ENCODE data around the gene SCAMP2.

SCAMP2 gene

DNA sequence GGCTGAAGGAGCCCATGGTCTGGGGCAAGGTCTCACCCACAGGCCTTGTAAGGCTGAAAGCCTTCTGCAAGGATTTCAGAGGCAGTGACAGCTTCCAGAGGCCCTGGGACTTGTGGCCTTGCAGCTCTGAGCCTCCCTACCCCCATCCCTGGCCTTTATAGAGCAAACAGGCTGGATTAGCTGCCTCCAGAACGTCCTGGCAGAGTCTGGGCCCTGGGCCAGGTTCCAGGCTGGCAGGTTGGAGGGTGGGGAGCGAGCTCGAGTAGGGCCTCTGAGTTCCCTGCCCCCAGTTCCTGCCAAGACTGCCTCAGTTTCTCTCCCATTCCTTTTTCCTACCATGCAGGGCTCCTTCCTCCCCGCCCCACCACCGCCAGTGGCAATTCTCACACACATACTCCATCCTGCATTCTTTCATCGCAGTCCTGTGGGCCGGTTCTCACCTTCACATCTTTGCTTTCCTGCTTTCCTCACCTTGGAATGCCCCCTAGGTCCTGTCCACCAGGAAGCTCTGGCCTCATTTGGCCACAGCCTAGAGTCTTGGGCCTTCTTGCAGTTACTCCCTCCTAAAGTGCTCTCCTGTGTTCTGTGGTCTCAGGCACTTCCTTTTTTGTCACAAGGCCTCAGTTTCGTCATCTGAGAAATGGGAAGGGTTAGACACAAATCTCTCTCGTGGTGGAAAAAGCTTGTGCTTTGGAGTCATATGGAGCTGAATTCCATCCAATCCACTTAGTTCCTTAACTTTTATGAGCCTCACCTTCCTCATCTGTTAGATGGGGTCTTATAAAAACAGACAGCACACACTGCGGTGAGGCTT lies 57.8 kb downstream of the SCAMP2 start:
- no peak for DNase-seq

DNA sequence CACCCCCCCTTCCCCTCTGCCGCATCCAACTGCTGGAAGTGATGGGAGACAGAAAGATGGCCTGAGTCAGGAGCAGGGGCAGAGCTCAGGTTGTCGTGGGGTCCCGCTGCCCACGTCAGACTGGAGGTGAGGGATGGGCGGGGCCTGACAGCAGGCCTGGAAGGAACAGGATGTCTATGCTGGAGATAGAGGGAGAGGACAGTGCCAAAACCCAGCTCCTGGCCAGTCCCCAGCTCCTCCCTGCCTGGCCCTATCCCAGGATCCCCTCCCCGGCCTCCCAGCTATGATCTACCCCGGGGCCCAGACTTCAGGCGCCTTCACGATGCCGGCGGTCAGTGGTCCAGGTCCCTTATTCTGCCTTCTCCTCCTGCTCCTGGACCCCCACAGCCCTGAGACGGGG lies 60.6 kb downstream of the SCAMP2 start, which contains the start of gene LMAN1L:
LMAN1L (plus strand) TSS at position 303 of the 400 bp plus-strand sequence; CDS start at position 323, 20 bp downstream.
- DNase-seq = no peak

DNA sequence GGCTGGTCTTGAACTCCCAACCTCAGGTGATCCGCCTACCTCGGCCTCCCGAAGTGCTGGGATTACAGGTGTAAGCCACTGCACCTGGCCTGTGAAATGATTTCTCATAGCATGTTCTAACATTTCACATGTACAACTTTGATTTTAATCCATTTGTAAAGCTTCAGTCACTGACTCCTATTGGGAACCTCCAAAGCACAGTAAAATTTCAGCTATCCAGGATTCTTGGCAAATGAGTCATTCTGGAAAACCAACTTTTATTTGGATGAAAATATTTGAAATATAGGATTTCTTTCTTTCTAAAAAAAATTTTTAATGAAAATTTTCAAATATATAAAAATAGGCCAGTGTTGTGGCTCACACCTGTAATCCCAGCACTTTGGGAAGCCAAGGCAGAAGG lies 63.2 kb downstream of the SCAMP2 start:
- DNase-seq = no peak

DNA sequence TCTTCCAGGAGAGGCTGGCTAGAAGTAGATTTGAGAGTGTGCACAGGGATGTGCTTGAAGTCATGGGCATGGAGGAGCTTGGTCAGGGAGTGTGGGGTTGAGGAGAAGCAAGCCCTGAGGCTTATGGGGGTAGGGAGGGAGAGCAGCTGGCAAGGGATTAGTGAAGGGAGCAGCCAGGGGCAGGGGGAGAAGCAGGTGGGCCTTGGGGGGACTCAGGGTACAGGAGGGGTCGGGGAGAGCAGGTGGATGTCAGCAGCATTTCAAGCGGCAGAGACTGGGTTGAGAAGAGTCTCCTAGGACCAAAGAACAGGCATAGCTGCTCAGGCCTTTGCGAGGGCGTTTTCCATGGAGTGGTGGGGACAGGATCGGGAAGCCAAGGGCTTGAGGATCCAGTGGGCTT lies 63.9 kb downstream of the SCAMP2 start:
- DNase-seq = no peak

DNA sequence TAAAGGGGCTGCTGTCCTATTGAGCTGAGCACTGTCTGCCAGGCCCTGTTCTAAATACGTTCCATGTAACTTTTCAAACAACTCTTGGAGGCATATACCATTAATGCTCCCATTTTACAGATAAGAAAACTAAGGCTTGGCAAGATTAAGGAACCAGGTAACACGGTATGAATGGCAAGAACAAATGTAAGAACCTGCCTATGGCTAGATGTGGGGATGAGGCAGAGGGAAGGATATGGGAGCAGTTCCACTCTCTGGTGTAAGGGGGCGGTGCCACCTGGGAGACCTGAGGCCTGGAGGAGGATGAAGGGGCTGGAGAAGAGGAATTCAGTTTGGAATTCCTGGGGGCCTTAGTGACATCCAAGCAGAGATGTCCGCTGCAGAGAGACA lies 64.3 kb downstream of the SCAMP2 start:
- no peak for DNase-seq

DNA sequence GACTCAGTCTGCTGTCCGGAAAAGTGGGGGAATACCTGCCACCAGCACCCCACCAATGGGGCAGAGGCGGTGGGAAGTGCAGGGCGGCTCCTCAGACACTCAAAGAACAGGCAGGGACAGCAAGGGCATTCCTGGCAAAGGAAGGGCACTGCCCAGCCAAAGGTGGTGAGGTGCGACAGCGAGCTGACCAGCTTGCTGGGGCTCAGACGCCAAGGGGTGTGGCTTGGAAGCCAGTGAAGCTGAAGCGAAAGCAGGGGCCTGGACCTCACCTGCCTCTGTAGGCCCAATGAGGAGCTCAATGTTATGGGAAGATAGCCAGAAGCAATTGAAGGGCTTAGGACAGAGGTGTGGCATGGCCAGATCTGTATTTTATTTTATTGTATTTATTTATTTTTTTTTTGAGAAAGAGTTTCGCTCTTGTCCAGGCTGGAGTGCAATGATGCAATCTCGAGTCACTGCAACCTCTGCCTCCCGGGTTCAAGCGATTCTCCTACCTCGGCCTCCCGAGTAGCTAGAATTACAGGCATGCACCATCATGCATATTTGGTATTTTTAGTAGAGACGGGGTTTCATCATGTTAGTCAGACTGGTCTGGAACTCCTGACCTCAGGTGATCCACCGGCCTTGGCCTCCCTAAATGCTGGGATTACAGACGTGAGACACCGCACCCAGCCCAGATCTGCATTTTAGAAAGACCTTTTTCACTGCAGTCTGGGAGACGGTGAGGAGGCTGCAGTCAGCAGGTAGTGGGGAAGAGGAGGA lies 64.9 kb downstream of the SCAMP2 start:
- DNase-seq = no peak

DNA sequence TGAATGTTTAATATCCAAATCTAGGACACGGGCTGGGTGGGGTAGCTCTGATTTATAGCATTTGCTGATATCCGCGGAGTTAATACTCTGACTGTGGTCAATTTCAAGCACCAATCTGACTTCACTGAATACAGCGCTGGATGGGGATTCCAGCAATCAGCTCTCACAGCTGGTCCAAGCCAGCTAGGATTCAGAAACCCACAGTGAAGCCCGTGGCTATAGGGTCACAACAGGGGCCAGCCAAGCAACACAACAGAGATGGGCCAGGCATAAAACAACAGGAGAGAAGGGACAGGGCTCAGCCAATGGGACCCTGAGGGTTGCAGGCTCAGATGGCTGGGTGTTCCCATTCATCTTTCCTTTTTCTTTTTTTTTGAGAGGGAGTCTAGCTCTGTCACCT lies 65.9 kb downstream of the SCAMP2 start:
- DNase-seq = no peak

DNA sequence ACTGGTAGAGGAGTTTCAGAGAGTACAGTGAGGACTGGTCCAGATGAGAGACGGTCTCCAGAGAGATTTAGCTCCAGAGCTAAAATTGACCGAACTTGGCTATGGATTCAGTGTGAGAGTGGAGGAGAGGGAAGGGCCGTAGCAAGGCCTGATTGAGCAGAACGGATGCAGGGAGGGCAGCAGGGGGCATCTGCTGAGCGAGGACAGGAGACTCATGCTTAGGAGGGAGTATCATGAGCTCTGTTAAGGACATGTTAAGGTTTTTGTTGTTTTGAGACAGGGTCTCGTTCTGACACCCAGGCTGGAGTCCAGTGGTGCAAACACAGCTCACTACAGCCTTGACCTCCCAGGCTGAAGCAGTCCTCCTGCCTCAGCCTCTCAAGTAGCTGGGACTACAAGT lies 68.2 kb downstream of the SCAMP2 start:
- DNase-seq = no peak

DNA sequence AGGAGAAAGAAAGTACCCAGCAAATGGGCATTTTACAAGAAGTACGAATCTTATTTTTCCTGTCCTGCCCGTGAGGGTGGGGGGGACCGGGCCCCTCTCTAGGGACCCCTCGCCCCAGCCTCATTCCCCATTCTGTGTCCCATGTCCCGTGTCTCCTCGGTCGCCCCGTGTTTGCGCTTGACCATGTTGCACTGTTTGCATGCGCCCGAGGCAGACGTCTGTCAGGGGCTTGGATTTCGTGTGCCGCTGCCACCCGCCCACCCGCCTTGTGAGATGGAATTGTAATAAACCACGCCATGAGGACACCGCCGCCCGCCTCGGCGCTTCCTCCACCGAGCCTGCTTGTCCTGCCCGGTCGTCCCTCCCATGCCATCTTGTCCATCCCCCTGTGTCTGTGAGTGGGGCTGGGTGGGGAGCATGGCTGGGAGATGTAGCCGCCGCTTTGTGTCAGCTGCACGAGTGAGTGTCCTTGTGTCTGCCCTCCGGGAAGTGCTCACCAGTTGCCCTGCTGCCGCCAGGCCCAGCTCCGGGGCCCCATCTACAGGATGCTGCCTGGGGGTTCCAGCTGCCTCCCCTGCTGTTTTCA lies 70.2 kb downstream of the SCAMP2 start:
- DNase-seq = no peak

DNA sequence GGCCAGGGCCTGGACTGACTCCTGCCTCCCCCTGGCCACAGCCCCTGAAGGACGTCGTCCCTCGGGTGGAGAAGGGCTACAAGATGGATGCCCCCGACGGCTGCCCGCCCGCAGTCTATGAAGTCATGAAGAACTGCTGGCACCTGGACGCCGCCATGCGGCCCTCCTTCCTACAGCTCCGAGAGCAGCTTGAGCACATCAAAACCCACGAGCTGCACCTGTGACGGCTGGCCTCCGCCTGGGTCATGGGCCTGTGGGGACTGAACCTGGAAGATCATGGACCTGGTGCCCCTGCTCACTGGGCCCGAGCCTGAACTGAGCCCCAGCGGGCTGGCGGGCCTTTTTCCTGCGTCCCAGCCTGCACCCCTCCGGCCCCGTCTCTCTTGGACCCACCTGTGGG lies 70.9 kb downstream of the SCAMP2 start:
- no peak for DNase-seq

DNA sequence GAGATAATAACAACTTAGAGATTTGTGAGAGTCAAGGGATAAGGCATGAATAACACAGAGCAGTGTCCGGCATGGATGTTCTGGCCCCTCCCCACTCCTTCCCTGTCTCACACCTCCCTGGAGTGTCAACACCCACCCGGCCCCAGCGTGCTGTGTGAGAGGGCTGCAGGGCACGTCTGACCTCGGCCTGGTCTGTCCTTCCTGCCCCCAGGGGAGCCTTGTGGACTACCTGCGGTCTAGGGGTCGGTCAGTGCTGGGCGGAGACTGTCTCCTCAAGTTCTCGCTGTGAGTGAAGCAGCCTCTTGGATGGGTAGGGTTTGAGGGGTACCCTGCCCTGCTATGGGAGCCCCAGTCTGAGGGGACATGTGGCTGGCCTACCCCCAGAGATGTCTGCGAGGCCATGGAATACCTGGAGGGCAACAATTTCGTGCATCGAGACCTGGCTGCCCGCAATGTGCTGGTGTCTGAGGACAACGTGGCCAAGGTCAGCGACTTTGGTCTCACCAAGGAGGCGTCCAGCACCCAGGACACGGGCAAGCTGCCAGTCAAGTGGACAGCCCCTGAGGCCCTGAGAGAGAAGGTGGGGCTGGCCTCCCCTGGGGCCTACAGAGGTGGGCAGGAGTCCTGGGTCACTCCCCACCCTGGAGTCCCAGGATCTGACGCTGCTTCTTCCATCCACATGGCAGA lies 71.7 kb downstream of the SCAMP2 start:
- no peak for DNase-seq

DNA sequence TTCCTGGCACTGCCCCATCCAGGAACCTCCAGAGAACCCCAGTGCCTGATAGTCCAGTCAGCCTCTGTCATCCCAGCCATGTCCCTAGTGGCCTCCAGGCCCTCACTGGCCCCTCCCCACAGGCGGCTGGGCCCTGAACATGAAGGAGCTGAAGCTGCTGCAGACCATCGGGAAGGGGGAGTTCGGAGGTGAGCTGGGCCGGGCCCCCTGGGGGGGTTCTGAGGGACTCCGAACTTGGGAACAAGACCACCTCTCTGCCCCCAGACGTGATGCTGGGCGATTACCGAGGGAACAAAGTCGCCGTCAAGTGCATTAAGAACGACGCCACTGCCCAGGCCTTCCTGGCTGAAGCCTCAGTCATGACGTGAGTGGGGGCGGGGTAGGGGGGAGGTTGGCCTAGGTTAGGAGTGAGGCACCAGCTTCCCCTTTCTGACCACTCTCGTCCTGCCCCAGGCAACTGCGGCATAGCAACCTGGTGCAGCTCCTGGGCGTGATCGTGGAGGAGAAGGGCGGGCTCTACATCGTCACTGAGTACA lies 72.5 kb downstream of the SCAMP2 start:
- DNase-seq = no peak

DNA sequence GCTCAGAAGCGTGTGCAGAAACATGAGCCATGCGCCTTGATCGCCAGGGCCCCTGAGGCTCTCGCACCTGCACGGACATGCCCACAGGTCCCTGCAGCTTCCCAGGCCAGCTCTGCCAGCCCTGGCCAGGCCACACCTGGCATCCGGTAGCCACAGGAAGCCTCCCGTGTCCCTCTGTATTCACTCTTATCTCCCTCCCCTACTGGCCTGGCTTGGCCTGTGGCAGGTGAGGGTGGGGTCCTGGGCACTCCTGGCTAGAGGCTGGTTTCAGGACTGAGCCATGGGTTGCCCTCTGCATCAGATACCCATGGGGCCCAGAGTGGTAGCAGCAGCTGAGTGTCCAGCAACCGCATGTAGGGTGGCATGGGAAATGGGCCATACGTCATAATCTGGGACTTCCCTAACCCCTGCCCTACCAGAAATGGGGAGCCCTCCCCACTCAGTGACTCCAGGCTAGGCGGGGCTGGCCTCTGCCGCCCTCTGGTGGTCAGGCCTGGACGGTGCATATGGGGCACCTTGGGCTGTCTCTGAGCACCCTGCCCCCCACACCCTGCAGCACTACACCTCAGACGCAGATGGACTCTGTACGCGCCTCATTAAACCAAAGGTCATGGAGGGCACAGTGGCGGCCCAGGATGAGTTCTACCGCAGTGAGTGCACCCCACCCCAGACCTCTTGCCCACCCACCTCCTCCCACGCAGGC lies 73.2 kb downstream of the SCAMP2 start:
- no peak for DNase-seq

DNA sequence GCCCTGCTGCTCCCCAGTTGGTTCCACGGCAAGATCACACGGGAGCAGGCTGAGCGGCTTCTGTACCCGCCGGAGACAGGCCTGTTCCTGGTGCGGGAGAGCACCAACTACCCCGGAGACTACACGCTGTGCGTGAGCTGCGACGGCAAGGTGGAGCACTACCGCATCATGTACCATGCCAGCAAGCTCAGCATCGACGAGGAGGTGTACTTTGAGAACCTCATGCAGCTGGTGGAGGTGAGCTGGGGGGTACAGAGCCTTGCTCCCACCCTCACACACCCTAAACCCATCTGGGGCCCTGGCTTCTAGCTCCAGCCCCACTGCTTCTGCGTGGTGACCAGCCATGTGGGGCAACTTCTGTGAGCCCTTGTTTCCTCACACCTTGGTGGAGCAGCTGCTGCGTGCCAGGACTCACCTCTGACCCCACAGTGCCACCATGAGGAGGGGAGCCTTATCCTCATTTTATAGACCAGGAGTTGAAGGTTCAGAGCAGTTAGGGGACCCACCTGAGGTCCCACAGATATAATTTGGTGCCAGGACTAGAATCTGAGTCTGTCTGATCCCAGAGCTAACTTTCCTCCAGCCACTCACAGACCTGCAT lies 73.8 kb downstream of the SCAMP2 start:
- no peak for DNase-seq

DNA sequence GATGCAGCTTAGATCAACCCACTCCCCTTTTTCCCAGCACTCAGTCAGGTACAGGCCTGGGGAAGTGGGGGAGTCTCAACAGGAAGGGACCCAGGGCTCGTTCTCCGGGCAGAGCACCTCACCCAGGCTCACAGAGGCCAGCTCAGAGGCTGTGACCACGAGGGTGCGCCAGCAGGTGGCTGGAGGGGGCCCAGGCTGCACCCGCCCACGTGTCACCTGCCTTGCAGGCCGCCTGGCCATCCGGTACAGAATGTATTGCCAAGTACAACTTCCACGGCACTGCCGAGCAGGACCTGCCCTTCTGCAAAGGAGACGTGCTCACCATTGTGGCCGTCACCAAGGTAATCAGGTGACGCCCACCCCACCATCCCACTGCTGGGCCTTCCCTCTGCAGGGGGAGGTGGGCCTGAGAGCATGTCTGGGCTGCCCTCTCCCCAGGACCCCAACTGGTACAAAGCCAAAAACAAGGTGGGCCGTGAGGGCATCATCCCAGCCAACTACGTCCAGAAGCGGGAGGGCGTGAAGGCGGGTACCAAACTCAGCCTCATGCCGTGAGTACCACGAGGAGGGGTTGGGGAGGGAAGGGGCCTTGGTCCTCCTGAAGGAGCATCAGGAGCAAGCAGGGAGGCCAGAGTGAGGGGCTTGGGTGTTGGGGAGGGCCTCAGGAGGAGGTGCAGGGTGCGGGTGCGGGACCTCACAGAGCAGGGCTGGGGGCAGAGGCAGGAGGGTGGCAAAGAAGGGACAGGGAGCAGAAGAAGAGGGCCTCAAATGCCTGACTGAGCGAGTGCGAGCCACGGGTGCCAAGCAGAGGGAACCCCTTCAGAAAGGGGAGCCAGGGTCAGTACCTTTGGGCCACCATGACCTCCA lies 74.5 kb downstream of the SCAMP2 start:
- no peak for DNase-seq

DNA sequence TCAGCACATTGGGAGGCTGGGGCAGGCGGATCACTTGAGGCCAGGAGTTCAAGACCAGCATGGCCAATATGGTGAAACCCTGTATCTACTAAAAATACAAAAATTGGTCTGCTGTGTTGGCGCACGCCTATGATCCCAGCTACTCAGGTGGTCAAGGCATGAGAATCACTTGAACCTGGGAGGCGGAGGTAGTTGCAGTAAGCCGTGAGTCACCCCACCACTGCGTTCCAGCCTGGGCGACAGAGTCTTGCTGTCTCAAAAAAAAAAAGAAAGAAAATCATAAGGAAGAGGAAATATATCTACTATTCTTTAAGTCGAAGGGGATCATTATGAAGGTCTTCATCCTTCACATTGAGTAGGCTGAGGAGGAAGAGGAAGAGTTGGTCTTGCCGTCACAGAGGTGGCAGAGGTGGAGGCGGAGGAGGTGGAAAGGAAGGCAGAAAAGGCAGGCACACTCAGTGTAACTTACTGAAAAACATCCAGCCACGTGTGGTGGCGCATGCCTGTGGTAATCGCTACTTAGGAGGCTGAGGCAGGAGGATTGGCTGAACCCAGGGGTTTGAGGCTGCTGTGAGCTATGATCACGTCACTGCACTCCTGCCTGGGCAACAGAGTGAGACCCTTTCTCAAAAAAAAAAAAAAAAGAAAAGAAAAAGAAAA lies 77.1 kb downstream of the SCAMP2 start:
- DNase-seq = no peak

DNA sequence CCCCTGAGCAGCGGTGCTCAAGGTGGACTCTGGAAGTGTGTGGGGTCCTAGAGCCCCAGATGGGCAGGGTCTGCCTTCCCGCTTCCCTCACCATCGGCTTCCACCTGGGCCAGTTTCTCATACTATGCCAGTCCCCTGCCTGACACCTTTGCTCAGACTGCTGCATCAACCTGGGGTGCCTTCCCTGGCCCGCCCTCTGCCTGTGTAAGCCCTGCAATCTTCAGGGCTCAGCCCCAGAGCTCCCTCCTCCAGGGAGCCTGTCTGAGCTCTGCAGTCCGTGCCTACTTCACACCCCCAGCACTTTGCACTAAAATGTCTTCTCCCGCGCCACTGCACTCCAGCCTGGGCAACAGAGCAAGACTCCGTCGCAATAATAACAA lies 78.2 kb downstream of the SCAMP2 start:
- no peak for DNase-seq

DNA sequence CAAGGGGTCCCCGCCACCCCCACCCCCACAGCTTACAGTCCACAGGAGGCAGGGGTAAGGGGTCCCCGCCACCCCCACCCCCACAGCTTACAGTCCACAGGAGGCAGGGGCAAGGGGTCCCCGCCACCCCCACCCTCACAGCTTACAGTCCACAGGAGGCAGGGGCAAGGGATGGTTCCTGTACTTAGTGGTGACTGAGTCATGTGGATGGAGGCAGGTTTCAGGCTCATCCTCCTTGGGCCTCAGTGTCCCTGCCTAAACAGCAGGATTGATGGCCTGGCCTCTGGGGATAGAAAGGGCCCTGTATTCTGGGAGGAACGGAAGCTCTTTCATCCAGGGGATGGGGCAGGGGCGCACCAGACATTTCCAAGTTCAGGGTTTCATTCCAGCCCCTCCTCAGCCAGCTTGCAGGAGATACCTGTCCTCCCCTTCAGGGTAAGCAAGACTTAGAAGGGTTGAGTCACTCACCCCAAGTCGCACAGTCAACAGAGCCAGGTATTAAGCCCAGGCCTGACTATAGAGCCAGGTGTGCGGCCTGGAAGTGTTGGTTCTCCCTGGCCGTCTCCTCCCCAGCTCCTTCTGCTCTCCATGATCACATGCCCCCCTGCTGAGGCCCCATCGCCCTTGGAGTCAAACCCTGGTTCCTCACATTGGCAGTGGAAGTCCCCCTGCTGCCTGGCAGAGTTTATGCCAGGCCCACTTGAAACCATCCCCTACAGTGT lies 78.8 kb downstream of the SCAMP2 start:
- DNase-seq = no peak
